GM20431 (cell line): ENCODE measurements around the gene DYDC1.
"Not testable (repeated sequence)": the region's sequence is repeated elsewhere in the genome, so short reads cannot be mapped to it uniquely, and the experiment has no call there.

ENCODE experiments used
- in situ Hi-C: fragments of 300-500 bp; cut with MseI, MboI; formaldehyde crosslinking; loops from one replicate; pipeline ENCODE4 v1.15.0; 2020; ENCODE audit warnings: low sequenced_read_pairs; ENCODE audit not compliant: unreplicated experiment

Gene DYDC1

GRCh38 chr10:80356563-80356988 lies at the start of gene DYDC1, which contains the start of gene DYDC2:
Gene DYDC1, minus strand, starts transcription at chr10:80356755. Its CDS starts 4,154 bp downstream, at chr10:80352601.
Gene DYDC2, plus strand, starts transcription at chr10:80356781. Its CDS starts 5,663 bp downstream, at chr10:80362444.
- in situ Hi-C loops, result no loop called here

DNA sequence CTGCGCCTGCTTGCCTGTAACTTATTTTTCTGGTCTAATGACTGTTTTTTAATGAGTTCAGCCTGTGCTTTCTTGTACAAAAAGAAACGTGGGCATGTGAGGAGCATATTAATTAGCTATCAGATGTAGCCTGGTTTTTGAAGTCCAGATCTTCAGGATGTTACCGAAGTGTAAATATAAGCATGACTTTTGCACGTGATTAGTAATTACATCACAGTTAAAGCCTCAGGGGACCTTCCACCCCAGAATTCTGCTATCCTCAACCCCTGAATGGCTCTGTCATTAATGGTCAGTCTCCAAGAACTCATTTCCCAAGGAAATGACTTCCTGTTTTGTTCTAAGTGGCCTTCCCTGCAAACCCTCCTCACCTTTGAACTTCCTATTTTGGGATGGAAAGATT lies 49.6 kb upstream of the DYDC1 start:
- in situ Hi-C loops, result no loop called here

DNA sequence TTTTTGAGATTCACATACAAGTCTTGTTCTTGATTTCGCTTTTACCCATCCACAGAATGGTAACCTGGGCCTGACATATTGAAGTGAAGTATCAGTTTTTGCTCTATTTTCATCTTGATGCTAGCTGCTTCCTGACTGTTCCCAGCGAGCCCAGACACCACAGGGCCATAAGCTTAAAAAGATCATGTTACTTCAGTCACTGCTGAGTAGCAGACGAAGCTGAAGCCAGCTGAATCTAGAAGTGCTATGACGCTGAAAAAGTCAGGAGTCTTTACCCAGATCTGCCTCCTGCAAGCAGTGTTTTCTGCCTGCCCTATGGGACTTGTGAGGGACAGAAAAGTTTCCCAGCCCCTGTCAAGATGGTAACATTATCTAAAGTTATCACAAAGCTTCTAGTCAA lies 49.1 kb upstream of the DYDC1 start:
- in situ Hi-C loops, result no loop called here

DNA sequence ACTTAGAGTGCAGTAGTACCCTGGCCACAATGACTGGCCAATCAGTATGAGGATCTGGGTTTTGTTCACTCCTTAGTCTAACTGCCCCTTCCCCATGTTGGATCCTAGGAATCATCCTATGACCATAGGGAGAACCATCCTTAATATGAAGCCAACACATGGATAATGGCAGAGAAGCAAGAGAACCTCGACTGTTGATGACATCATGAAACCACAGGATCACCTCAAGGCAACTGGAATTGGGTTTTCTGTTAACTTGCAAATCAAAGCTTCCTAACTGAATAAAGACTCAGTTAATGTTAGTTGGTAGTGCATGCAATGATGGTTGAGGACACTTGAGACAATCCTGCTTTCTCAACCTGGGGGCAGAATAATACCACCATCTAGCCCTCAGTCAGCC lies 48.5 kb upstream of the DYDC1 start:
- in situ Hi-C loops, result no loop called here

DNA sequence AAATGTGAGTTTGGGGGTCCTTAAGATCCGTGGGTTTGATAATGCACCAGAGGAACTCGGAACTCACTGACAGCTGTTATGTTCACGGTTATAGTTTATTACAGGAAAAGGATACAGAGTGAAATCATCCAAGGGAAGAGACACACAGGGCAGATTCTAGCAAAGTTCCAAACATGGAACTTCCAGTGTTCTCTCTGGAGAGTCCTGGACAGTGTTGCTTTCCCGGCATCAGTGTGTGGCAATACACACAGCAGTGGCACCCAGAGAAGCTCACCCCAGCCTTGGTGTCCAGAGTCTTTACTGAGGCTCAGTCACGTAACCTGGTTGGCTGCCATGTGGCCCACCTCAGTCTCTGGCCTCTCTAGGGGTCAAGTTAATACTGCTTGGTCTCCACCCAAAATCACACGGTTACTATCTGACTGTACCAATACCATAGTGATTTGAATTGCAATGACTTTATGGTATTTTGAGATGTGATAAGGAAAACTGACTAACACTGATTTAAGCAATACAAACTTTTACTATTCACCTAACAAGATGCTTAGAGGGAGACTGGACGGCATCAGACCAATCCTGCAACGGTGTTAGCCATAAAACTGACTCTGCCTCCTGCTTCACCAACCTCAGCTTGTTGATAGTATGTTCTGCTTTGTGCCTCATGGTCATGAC lies 43.7 kb upstream of the DYDC1 start:
- in situ Hi-C loops, result no loop called here

- in situ Hi-C loops, result loop anchor here (25.0 kb wide), 1 partner anchor 115 kb away; no protein-coding TSS in a partner anchor
Measured at GRCh38 chr10:80397014-80397413, 40.5 kb upstream of the DYDC1 start.

GRCh38 chr10:80394358-80394916 lies 37.9 kb upstream of the DYDC1 start:
- in situ Hi-C loops, result loop anchor here (25.0 kb wide), 1 partner anchor 118 kb away; no protein-coding TSS in a partner anchor

- in situ Hi-C loops, result loop anchor here (25.0 kb wide), 1 partner anchor 120 kb away; no protein-coding TSS in a partner anchor
Measured at GRCh38 chr10:80392250-80392649, 35.7 kb upstream of the DYDC1 start.

GRCh38 chr10:80390740-80391139 lies 34.2 kb upstream of the DYDC1 start:
- in situ Hi-C loops, result loop anchor here (25.0 kb wide), 1 partner anchor 122 kb away; no protein-coding TSS in a partner anchor

GRCh38 chr10:80382989-80383388 lies 26.4 kb upstream of the DYDC1 start:
- in situ Hi-C loops, result loop anchor here (25.0 kb wide), 1 partner anchor 129 kb away; no protein-coding TSS in a partner anchor

- in situ Hi-C loops, result loop anchor here (25.0 kb wide), 1 partner anchor 132 kb away; no protein-coding TSS in a partner anchor
Measured at GRCh38 chr10:80380185-80380584, 23.6 kb upstream of the DYDC1 start.

DNA sequence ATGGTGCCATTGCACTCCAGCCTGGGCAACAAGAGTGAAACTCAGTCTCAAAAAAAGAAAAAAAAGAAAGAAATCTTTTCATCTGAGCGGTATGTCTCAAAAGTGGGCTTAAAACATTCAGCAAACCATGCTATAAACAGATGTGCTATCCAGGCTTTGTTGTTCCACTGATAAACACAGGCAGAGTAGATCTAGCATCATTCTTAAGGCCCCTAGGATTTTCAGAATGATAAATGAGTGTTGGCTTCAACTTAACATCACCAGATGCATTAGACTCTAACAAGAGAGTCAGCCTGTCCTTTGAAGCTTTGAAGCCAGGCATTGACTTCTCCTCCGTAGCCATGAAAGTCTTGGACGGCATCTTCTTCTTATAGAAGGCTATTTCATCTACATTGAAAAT lies 23.1 kb upstream of the DYDC1 start:
- in situ Hi-C loops, result loop anchor here (25.0 kb wide), 1 partner anchor 133 kb away; no protein-coding TSS in a partner anchor

- in situ Hi-C loops, result no loop called here
Measured at GRCh38 chr10:80373502-80373901, 16.9 kb upstream of the DYDC1 start.

GRCh38 chr10:80372675-80373074 lies 16.1 kb upstream of the DYDC1 start:
- in situ Hi-C loops, result no loop called here

- in situ Hi-C loops, result no loop called here
Measured at GRCh38 chr10:80371467-80371866, 14.9 kb upstream of the DYDC1 start.

- in situ Hi-C loops, result no loop called here
Measured at GRCh38 chr10:80365510-80365909, 9.0 kb upstream of the DYDC1 start.

- in situ Hi-C loops, result no loop called here
Measured at GRCh38 chr10:80359644-80360043, 3.1 kb upstream of the DYDC1 start.

GRCh38 chr10:80358925-80359324 lies 2.4 kb upstream of the DYDC1 start:
- in situ Hi-C loops, result not testable (repeated sequence)

DNA sequence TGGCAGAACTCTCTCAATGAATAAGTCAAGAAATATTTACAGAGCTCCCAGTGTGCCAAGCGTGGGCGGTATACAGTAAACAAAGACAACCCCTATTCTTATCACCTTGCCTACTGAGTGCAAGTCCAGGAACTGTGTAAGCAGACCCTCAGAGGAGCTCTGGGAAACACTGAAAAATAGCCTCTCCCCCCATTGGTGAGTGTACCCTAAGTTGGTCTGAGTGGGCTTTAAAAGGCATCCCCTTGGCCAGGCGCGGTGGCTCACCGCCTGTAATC lies 1.2 kb upstream of the DYDC1 start:
- in situ Hi-C loops, result no loop called here

DNA sequence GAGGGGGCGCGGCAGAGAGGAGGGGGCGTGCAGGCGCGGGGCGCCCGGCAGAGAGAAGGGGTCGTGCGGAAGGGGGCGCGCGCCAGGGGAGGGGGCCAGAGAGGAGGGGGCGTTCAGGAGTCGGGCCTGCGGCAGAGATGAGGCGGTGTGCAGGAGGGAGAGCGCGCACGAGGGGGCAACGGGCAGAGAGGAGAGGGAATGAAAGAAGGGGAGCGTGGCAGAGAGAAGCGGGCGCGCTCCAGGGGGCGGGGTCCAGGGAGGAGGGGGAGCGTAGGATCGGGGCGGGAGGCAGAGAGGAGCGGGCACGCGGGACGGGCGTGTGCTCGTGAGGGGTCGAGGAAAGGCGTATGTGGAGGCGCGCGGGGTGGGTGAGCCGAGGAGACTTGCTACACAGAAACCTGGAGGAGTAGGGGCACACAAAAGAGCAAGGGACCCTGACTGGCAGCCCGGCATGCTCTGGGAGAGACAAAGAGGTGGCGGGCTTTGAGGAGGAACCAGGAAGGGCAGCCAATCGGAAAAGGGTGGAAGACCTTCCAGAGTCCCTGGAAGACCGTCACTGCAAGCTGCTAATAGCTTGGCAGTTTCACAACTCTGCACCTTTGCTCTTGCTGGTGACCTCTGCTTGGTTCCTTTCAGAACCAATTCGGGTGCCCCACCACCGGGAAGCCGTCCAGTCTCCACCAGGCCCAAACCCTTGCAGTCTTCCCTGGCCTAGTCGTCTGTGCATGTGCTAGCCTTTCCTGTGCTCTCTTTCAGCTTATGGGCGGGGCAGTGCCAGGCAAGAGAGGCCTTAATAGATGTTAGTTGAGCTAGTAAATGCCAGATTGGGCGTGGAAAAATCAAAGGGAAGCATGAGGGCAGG lies 665 bp upstream of the DYDC1 start:
- in situ Hi-C loops, result no loop called here

- in situ Hi-C loops, result no loop called here
Measured at GRCh38 chr10:80351220-80351619, 5.3 kb downstream of the DYDC1 start.
